Hippocampal formation (tissue), 2 donors: ENCODE results near the gene COPS9.

Experiments used
- DNase-seq, 2 donors: peaks; one replicate each; lab custom pipeline; 2025; lab: John Stamatoyannopoulos, UW

COPS9 gene

GRCh38 chr2:240134956-240135520, 1.1 kb downstream of the COPS9 start:
- no peak for DNase-seq

- DNase-seq = no peak
Measured at GRCh38 chr2:240134466-240134865, 1.6 kb downstream of the COPS9 start.

- no peak for DNase-seq
Measured at GRCh38 chr2:240133401-240133800, 2.7 kb downstream of the COPS9 start.

- peak in 1 of 2 donors; percentile 29 for DNase-seq
Measured at GRCh38 chr2:240132651-240132980, 3.5 kb downstream of the COPS9 start.

GRCh38 chr2:240131941-240132650, 4.0 kb downstream of the COPS9 start:
- no peak for DNase-seq

GRCh38 chr2:240131296-240131695, 4.8 kb downstream of the COPS9 start:
- DNase-seq = no peak

- no peak for DNase-seq
Measured at GRCh38 chr2:240130393-240131195, 5.5 kb downstream of the COPS9 start.

- DNase-seq = no peak
Measured at GRCh38 chr2:240129731-240130392, 6.2 kb downstream of the COPS9 start.

GRCh38 chr2:240129311-240129710, 6.8 kb downstream of the COPS9 start:
- no peak for DNase-seq

- no peak for DNase-seq
Measured at GRCh38 chr2:240128608-240129145, 7.4 kb downstream of the COPS9 start.

- no peak for DNase-seq
Measured at GRCh38 chr2:240127911-240128607, 8.0 kb downstream of the COPS9 start.

- DNase-seq = no peak
Measured at GRCh38 chr2:240127191-240127750, 8.8 kb downstream of the COPS9 start.

GRCh38 chr2:240126731-240127130, 9.4 kb downstream of the COPS9 start:
- DNase-seq = no peak

- no peak for DNase-seq
Measured at GRCh38 chr2:240125742-240126141, 10.4 kb downstream of the COPS9 start.

GRCh38 chr2:240124651-240125030, 11.5 kb downstream of the COPS9 start:
- DNase-seq = no peak

- DNase-seq = no peak
Measured at GRCh38 chr2:240123821-240124650, 12.1 kb downstream of the COPS9 start.

- DNase-seq = no peak
Measured at GRCh38 chr2:240121675-240122074, 14.4 kb downstream of the COPS9 start.

- DNase-seq = no peak
Measured at GRCh38 chr2:240121190-240121589, 14.9 kb downstream of the COPS9 start.

- DNase-seq = no peak
Measured at GRCh38 chr2:240114233-240114632, 21.9 kb downstream of the COPS9 start.

- no peak for DNase-seq
Measured at GRCh38 chr2:240112914-240113690, 23.0 kb downstream of the COPS9 start.
